Measurements from ENCODE around the gene MEF2A.
"Not testable (repeated sequence)": the region's sequence is repeated elsewhere in the genome, so short reads cannot be mapped to it uniquely, and the experiment has no call there.

Gene MEF2A

GRCh38 chr15:99732124-99732750, 166.5 kb downstream of the MEF2A start:
- DNase-seq: peak; percentile 41

- DNase-seq: peak; percentile 49
These were observed 167.0 kb downstream of the MEF2A start for GRCh38 chr15:99732751-99733267.

- peak; percentile 98 for DNase-seq
These were observed 167.7 kb downstream of the MEF2A start, which contains the start of gene LYSMD4 for GRCh38 chr15:99733268-99734039. Gene LYSMD4 (minus strand): TSS chr15:99733437. CDS start chr15:99731999, 1,438 bp downstream.

- DNase-seq: not testable (repeated sequence)
These were observed 168.2 kb downstream of the MEF2A start for GRCh38 chr15:99734040-99734291.

GRCh38 chr15:99734575-99734974, 168.8 kb downstream of the MEF2A start:
- DNase-seq: peak; percentile 67

GRCh38 chr15:99735868-99736267, 170.1 kb downstream of the MEF2A start:
- no peak for DNase-seq

- no peak for DNase-seq
These were observed 170.9 kb downstream of the MEF2A start for GRCh38 chr15:99736702-99737101.

- DNase-seq: no peak
These were observed 172.4 kb downstream of the MEF2A start for GRCh38 chr15:99738021-99738847.

GRCh38 chr15:99741835-99742234, 176.1 kb downstream of the MEF2A start:
- DNase-seq: no peak

- no peak for DNase-seq
These were observed 178.4 kb downstream of the MEF2A start for GRCh38 chr15:99744142-99744541.

GRCh38 chr15:99745370-99746086, 179.7 kb downstream of the MEF2A start:
- no peak for DNase-seq

GRCh38 chr15:99749386-99749785, 183.6 kb downstream of the MEF2A start:
- no peak for DNase-seq

- not testable (repeated sequence) for DNase-seq
These were observed 184.5 kb downstream of the MEF2A start for GRCh38 chr15:99750326-99750725.

GRCh38 chr15:99752556-99752955, 186.8 kb downstream of the MEF2A start:
- DNase-seq: no peak

GRCh38 chr15:99753066-99753465, 187.3 kb downstream of the MEF2A start:
- DNase-seq: peak; percentile 88

- DNase-seq: peak; percentile 82
These were observed 190.1 kb downstream of the MEF2A start for GRCh38 chr15:99755692-99756409.

- DNase-seq: no peak
These were observed 196.5 kb downstream of the MEF2A start for GRCh38 chr15:99762288-99762687.

GRCh38 chr15:99763827-99764226, 198.0 kb downstream of the MEF2A start:
- DNase-seq: no peak

GRCh38 chr15:99764522-99764921, 198.7 kb downstream of the MEF2A start:
- peak; percentile 78 for DNase-seq

Measured in NCI-H146 (cell line).